ENCODE data around the gene MPRIP. TPM values are rescaled to one million over a fixed set of nuclear protein-coding genes. Genes with fewer than 3 reads are reported as not detected.

Gene MPRIP
- total and polyA plus RNA-seq, 2 of the 13 experiments (the other 11 are each of a cell fraction or from before 2014, with no cell fraction given): 50.2 to 52.4 TPM

DNA sequence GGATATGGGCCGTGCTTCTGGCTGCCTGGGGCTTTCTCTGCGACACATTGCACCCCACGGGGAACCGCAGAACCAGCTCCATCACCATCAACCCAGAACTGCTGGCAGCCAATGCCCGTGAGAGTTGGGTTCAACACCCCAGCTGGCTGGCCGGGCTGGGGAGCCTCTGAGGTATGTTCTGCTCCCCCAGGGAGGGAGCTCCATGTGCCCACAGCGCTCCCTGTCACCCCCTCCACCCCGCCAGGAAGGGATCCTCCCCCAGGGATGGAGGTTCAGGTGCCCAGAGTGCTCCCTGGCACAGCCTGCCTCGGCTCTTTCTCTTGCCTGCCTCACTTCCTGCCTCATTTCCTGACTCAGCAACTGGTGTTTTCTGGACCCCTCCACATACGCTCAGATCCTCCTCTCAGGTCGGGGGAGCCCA lies 24.2 kb upstream of the MPRIP start:
- Histone ChIP-seq H3K27me3 (ENCODE audit: control insufficient read depth in 1 of 2, insufficient read depth in 2 of 2, low read length in 2 of 2) (peaks cover 0 to 5% of the 10 kb centered on the region in 2 experiments; a peak in 3 of 5 replicates), H2AFZ (ENCODE audit: low read length) (no peak overlapping the region), H3K4me2 (ENCODE audit: low read depth, low read length) (no peak overlapping the region), H4K20me1 (ENCODE audit: insufficient read depth, low read length) (no peaks in the 10 kb centered on the region), H3K4me1 (ENCODE audit: insufficient read depth, low read length) (peaks cover 41% of the 10 kb centered on the region), H3K27ac (ENCODE audit: extremely low read length, insufficient read depth, low read length) (no peak overlapping the region), H3K9ac (ENCODE audit: insufficient read depth, low read depth, low read length) (no peak overlapping the region), H3K9me3 (ENCODE audit: low read length) (no peaks in the 10 kb centered on the region), H3K4me3 (replicated peaks in 1 of 3; ENCODE audit: insufficient read depth in 1 of 3, low read depth in 2 of 3, low read length in 3 of 3) (no peak overlapping the region), H3K79me2 (ENCODE audit: insufficient read depth, low read length) (no peaks in the 10 kb centered on the region), H3K36me3 (replicated peaks in 1 of 2; ENCODE audit: control insufficient read depth in 1 of 2, insufficient read depth in 2 of 2, low read length in 2 of 2) (no peaks in the 10 kb centered on the region)
- TF ChIP-seq MAFK (conservative IDR thresholded peaks at IDR 0.05 in 1 of 2, IDR thresholded peaks at IDR 0.05 in 1 of 2; ENCODE audit: low read length in 2 of 2) (peak; percentile 28 to 64; a peak in 2 of 4 replicates), MAFF (IDR thresholded peaks at IDR 0.05; ENCODE audit: low read depth, low read length) (peak; percentile 18; the same call in 1 of the 2 replicates), ZNF557 (CRISPR knock-in tag; IDR thresholded peaks at IDR 0.05) (no peak), ZFP82 (CRISPR knock-in tag; IDR thresholded peaks at IDR 0.05; ENCODE audit: borderline replicate concordance) (no peak)
- TF ChIP-seq, protein P1, sequence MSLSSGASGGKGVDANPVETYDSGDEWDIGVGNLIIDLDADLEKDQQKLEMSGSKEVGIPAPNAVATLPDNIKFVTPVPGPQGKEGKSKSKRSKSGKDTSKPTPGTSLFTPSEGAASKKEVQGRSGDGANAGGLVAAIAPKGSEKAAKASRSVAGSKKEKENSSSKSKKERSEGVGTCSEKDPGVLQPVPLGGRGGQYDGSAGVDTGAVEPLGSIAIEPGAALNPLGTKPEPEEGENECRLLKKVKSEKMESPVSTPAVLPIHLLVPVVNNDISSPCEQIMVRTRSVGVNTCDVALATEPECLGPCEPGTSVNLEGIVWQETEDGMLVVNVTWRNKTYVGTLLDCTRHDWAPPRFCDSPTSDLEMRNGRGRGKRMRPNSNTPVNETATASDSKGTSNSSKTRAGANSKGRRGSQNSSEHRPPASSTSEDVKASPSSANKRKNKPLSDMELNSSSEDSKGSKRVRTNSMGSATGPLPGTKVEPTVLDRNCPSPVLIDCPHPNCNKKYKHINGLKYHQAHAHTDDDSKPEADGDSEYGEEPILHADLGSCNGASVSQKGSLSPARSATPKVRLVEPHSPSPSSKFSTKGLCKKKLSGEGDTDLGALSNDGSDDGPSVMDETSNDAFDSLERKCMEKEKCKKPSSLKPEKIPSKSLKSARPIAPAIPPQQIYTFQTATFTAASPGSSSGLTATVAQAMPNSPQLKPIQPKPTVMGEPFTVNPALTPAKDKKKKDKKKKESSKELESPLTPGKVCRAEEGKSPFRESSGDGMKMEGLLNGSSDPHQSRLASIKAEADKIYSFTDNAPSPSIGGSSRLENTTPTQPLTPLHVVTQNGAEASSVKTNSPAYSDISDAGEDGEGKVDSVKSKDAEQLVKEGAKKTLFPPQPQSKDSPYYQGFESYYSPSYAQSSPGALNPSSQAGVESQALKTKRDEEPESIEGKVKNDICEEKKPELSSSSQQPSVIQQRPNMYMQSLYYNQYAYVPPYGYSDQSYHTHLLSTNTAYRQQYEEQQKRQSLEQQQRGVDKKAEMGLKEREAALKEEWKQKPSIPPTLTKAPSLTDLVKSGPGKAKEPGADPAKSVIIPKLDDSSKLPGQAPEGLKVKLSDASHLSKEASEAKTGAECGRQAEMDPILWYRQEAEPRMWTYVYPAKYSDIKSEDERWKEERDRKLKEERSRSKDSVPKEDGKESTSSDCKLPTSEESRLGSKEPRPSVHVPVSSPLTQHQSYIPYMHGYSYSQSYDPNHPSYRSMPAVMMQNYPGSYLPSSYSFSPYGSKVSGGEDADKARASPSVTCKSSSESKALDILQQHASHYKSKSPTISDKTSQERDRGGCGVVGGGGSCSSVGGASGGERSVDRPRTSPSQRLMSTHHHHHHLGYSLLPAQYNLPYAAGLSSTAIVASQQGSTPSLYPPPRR (CRISPR knock-in tag; IDR thresholded peaks at IDR 0.05; ENCODE audit: borderline replicate concordance): no peak
- DNase-seq (ENCODE audit: low spot score) (no peak), FAIRE-seq (no peak), ATAC-seq (no peak)
- POLR2A ChIA-PET: no interaction called here
- CTCF ChIA-PET (ENCODE audit: low intra/inter-chr PET ratio, low total read pairs): no interaction called here
- in situ Hi-C loops (cut with HindIII; ENCODE audit: extremely low pct_ligation_motif_present, low pct_unique_long_range_greater_than_20kb): no loop called here
- WGBS (ENCODE audit: low lambda C conversion rate): 40% methylated on average over 5 of the region's 11 CpGs
- intact Hi-C loops (cut with micrococcal nuclease; ENCODE audit: unreplicated experiment): no loop called here
- no TSS peak for BruUV-seq (replicated peaks)
